GM18909 (cell line): ENCODE results near the gene HNRNPL.
A peak's percentile ranks its signal among the peaks of the same experiment; 100 is the strongest.
"Not testable (repeated sequence)": the region's sequence is repeated elsewhere in the genome, so short reads cannot be mapped to it uniquely, and the experiment has no call there.

Source experiments
- ATAC-seq: cut with Tn5 transposase; IDR thresholded peaks from one replicate; pipeline ENCODE4 v1.9.1; 2021; ENCODE audit warnings: mild to moderate bottlenecking; ENCODE audit not compliant: unreplicated experiment, poor library complexity

The HNRNPL gene

DNA sequence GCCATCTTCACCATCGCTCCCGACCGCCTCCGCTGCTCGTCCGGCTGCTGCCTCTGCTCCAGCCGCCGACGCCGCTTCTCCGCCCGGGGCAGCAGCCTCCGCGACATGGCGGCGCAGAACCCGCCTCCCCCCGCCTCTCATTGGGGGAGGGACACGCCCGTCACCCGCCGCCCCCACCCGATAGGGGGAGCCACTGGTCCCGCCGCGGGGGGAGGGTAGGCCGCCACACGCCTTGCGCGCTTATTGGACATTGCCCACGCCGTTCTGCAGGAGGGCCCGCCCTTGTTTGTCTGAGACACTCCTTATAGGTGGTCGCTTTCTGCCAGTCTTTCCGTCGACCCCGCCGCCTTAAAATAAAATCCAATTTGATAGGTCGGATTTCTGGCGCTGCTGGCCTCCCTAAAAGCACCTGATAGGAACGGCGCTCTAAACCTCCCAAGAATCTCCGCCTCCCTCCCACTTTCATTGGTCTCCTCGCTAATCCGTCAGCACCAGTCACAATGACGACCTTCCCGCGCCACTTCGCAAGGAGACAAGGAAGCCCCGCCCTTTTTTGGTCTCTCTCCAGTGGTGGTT lies at the start of gene HNRNPL:
HNRNPL (minus strand) TSS at position 127 of the 576 bp plus-strand sequence; CDS start at position 107, 20 bp downstream.
- peak; percentile 62 for ATAC-seq

DNA sequence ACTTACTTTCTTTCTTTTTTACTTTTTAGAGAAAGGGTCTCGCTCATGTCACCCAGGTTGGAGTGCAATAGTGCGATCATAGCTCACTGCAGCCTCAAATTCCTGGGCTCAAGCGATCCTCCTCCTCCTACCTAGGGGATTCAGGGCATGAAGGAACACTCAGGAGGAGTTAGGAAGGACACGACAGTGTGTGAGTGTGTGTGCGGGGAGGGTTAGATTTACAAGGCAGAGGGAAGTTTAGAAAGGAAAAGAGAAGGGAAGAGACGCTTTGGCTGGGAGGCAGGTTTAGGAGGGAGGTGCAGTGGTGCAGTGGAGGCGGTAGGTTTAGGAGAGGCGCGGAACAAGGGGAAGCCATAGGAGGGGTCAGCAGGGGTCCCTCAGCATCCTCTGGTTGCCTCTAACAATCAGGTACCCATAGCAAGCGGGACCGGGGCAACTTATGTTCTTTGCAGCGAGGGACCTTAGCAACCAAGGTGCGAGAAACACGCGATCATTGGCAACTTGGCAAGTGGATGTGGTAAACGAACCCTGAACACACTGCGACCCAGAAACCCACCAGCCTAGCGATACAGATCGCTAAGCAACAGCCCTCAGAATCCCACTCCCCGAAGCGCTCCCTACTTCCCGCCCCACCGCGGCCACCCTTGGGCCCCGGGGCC lies 49.1 kb upstream of the HNRNPL start:
- ATAC-seq, result no peak

DNA sequence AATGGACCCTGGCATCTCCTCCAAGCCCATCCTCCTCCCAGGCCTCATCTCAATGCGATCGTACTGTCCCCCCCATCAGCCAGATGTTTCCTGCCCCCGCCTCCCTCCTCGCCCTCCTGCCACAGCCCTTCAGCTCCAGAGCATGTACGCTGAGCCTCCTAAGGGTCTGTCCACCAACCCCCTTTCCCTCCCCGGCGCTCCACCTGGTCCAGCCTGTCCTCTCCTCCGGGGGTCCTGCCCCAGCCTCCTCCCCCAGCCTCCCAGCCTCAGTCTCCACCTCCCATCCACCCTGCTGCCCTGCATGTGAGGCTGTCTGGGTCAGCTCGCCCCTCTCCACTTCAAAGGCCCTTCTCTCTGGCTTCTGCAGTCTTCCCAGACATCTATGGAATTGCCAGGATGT lies 45.2 kb upstream of the HNRNPL start:
- no peak for ATAC-seq

DNA sequence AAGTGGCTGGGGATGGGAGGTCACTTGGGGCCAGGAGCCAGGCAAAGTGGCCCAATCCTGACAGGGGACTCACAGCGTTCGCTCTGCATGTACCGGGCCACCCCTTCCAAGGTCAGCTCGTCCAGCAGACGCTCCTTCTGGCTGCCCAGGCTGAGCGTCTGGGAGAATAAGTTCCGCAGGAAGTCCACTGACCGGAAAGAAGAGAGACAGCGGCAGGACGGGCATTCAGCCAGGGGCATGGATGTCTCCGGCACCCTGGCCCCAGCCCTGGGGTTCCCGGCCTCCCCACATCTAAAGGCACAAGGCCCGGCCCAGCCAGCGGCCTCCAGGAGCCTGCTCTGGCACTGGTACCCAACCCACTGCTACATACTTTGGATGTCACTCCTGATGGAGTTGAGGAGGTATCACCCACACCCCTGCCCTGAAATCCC lies 43.6 kb upstream of the HNRNPL start:
- no peak for ATAC-seq

DNA sequence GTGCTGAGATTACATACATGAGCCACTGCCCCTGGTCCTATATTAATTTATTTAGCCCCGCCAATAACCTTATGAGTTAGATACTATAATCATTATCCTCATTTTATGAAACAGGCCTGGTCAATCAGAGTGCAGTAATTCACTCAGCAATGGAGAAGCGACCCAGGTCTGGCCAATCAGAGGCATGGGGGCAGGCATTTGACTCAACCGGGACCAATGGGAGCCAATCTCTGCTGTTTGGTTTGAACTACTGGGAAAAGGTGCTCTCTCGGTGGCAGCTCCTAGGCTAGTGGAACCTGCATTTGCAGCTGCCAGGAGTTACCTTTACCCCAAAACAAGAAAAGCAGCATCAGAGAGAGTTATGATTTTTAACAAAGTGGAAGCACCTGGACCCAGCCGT lies 43.1 kb upstream of the HNRNPL start:
- no peak for ATAC-seq

DNA sequence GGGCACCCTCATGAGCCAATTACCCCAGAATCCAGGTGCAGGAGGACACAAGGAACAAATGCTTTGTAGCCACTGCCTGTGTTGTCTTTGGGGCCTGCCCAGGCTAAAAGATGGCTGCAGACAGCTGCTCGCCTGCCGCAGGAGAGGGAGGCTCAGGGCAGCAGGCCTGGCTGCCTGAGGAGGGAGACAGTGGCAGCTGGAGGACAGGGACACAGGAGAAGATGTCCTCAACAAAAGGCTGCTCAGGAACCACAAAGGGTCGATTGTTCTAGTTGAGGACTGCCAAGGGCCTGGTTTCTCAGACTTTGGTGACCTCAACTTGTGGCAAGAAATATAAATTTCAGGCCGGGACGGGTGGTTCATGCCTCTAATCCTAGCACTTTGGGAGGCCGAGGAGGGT lies 42.0 kb upstream of the HNRNPL start:
- ATAC-seq, result no peak

DNA sequence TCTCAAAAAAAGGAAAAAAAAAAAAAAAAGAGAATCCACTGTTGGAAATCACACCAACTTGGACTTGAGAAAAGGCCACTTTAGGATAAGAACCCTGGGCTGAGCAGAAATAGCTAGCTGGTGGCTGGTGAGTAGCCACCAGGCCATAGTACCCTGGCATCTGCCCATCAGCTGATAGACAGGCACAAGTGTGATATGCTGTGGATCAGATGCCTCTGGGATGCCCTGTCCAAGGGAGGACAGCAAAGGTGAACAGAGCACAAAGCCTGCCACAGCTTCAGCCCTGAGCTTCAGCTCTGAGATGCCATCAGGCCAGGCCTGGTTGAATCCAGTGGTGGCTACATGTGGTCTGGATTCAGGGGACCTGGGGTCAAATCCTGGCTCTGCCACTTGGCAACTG lies 40.9 kb upstream of the HNRNPL start:
- ATAC-seq, result no peak

DNA sequence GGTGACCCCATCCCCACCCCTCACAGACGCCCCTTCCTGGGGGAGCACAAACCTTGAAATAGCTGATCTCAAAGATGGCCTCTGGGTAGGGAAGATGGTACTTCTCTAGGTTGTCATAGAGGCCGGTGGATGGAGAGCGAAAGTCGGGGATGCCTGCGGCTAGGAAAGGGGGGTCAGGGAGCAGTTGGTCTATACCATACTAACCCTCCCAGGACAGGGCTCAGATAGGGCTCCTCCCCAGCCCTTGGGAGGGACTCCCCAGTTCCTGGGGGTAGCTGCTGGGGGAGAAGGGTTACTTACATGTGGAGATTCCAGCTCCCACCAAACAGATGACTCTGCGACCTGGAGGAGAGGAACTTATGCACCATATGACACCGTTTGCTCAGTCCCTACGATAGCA lies 40.0 kb upstream of the HNRNPL start:
- no peak for ATAC-seq

DNA sequence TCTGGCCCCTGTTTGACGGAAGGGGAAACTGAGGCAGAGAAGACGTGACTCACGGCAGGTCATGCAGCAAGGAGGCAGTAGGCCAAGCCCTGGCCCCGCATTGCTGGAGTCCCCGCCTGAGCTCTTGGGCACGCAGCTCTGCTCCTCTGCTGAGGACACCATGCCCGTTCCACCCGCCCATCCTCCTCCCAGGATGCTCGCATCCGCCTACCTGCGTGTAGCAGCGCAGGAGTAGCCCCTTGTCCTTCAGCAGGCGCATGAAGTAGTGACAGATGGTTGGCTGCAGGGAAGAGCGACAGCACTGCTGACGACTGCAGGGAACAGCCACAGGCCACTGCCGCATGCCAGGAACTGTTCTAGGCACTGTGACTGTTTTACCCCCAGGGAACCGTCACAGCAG lies 39.1 kb upstream of the HNRNPL start:
- no peak for ATAC-seq

DNA sequence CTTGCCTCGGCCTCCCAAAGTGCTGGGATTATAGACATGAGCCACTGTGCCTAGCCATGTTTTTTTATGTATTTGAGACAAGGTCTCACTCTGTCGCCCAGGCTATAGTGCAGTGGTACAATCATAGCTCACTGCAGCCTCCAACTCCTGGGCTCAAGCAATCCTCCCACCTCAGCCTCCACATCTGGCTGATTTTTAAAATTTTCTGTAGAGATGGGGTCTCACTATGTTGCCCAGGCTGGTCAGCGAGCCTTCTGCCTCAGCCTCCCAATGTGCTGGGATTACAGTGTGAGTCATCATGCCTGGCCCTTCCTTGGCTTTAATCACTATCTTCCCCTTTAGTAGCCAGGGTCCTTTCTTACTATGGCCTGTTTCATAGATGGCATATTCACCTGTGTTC lies 34.9 kb upstream of the HNRNPL start:
- not testable (repeated sequence) for ATAC-seq

DNA sequence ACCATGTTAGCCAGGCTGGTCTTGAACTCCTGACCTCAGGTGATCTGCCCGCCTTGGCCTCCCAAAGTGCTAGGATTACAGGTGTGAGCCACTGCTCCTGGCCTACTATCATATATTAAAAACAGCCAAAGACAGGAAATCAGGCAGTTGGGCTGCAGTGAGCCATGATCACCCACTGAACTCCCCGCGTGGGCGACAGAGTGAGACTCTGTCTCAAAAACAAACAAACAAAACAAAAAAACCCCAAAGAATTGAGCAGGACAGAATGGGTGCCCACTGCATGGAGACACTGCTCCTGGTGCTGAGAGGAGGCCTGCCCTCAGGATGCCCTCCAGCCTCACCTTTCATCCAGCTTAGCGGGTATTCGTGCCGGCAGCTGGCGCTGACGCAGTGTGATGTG lies 33.5 kb upstream of the HNRNPL start:
- no peak for ATAC-seq

DNA sequence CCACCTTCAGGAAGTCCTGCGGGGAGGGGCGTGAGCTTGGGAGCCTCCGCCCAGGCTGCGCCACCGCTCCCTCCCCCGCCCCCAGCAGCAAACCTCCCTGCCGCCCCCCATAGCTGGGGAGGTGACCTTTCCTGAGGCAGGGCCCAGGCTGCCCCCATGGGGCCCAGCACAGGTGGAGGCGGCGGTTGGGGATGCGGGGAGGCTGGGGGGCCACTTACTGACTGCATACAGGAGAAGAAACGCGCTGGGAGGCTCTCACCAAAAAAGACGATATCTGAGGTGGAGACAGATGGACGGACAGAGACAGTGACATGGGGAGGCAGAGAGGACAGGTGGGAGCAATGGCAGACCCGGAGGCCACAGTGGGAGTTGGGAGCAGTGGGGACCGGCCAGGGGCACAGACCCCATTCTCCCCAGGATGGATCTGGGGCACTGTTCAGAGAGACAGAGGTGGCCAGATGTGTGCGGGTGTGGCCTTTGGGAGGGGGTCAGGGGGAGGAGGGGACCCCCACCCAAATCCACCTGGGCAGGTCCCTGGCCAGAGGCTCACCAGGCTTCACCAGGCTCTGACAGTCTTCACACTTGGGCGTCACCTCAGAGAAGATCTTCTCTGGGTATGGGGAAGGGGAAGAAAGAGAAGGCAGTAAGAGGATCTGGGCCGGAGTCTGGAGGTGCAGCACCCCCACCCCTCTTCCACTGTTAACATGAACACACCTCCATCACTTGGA lies 31.3 kb upstream of the HNRNPL start:
- no peak for ATAC-seq

DNA sequence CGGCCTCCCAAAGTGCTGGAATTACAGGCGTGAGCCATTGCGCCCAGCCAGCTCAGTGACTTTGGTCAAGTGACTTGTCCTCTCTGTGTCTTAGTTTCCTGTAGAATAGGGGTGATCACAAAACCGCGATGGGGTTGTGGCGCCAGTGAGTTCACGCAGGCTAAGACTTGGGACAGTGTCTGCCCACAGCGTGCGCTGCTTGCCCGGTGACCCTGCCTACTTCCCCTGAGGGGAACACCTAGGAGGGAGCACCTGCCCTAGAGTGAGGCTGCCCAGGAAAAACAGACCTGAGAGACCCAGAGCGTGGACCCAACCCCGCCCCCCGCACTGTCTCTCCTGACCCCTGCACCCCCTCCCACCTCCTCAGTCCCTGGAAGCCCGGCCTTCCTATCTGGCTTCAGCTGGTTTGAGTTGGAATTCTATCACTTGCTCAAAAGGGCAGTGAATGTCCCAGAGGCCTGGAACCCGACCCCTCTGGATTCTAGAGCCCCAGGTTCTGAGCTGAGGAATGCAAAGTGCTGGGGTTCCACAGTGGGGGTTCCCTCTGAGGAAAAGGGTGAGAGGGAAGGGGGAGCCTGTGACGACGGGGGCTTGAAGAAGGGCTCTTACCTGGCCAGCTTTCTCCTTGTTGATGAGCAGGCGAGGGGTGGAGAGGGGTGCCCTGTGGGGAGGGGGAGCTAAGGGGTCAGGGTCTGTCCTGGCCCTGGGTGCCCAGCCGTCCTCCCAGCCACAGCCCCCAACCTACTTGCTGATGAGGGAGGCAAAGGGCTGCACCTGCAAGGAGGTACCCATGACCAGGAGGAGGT lies 30.5 kb upstream of the HNRNPL start:
- ATAC-seq, result no peak

DNA sequence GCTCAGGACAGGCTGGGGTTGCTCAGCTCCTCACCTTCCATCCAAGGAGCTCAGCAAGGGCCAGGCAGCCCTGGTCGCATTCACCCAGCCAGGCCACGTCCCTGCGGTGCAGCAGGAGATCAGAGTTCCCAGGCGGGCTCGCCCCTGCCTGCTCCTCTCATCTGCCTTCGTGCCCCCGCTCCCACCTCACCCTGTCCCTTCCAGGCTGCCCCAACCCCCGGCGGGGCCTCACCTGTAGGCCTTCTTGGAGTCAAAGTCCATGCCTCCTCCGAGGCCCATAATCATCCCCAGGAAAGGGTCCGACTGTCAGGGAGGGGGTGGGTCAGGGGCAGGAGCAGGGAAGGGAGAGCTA lies 29.6 kb upstream of the HNRNPL start:
- no peak for ATAC-seq

DNA sequence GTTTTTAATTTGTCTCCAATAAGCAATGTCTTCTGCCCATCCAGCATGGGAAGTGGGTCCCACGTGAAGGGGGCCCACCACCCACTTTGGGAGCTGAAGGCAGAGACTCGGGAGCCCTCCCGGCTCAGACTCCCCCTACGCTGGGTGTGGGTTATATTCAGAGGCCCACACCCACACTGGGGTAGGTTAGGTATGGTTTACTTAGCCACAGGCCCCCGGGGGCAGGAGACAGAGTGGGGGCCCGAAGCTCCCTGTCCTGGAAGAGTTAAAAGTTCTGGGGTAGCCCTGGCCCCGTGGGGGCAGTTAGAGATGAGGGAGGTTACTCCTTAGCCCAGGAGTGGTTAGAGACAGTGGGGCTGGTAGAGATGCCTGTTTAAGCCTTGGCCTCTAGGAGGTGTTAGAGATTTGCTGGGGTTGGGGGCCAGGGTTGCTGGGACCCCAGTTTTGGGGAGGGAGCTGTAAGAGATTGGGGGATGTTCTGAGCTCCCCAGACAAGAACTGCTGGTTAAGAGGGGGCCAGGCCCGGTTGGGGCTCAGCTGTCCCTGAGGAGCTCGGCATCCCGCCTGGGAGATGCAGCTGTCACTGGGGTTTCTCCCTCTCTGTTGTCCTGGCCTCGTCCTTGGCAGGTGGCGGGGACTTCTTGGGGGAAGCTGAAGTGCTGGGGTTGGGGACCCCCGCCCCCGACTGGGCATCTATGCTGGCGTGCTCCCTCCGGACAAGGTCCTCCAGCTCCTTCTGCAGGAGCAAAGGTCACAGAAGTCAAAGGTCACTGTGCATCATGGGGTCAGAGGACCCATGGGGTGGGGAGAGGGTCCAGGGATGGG lies 29.0 kb upstream of the HNRNPL start:
- ATAC-seq, result no peak

DNA sequence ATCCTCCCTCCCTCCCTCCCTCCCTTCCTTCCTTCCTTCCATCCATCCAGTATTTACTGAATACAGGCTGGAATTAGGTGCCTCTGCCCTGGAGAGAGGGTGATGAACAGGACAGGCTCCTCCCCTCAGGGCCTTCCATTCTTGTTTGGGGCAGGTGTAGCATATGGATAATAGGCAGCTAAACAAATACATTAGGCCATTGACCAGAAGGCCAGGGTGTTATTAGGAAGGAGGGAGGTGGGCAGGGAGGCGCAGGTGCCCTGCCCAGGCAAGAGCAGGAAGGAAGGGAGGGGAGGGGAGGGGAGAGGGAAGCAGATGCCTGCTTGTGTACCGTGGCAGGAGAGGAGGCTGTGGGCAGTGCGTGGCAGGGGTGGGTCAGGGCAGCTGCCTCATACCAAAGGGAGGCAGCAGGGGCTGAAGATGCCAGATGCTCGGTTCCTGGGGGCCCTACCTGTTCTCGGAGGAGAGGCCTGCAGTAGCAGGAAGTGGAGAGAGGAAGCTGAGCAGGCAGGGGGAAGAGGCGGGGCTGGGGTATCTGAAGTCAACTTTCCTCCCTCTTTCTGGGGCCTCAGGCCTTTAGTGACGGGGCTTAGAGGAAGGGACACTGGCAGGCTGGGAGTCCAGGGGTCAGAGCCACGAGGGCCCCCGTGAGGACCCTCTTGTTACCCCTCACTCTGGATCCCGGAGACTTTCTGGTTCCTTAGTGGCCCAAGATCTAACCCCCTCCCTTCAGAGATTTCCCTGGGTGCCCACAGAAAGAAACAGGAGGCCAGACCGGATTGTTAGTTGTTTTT lies 28.2 kb upstream of the HNRNPL start, which contains the start of gene RINL:
RINL (minus strand) TSS at position 495 of the 794 bp plus-strand sequence. CDS start 1,533 bp downstream, outside the sequence.
- no peak for ATAC-seq

DNA sequence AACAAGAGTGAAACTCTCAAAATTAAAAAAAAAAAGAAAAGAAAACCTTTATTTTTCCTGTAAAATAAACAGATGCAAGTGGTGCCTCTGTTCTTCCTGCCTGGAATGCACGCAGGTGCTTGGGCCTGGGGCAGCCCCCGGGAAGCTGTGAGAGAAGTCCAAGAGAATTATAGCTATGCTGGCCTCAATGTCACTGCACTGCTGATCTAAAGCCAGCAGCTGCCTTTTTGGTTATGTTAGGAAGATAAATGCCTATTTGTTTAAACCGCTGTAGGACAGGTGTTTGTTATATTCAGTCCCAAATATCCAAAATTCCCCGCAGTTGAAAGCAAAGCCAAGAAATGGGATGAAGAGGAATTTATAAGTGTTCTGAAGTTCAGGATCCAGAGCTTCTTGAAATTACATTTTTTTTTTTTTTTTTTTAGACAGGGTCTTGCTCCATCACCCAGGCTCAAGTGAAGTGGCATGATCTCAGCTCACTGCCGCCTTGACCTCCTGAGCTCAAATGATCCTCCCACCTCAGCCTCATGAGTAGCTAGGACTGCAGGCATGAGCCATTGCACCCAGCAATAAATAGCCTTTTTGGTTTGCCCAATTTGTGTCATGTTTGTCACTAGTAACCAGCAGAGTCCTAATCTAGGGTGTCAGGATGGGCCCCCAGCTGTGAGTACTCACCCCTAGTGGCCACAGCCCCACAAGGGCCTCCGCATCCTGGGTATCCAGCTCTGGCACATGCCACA lies 26.0 kb upstream of the HNRNPL start:
- no peak for ATAC-seq

DNA sequence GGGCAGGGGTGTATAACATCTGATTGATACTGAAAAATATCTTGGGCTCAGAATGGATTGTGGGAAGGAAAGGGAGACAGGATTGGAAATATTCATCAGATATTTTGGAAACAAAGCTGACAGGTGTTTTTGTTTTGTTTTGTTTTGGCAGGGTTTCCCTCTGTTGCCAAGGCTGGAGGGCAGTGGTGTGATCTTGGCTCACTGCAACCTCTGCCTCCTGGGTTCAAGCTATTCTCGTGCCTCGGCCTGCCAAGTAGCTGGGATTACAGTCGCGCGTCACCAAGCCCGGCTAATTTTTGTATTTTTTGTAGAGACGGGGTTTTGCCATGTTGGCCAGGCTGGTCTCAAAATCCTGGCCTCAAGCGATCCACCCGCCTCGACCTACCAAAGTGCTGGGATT lies 23.6 kb upstream of the HNRNPL start:
- ATAC-seq, result not testable (repeated sequence)

DNA sequence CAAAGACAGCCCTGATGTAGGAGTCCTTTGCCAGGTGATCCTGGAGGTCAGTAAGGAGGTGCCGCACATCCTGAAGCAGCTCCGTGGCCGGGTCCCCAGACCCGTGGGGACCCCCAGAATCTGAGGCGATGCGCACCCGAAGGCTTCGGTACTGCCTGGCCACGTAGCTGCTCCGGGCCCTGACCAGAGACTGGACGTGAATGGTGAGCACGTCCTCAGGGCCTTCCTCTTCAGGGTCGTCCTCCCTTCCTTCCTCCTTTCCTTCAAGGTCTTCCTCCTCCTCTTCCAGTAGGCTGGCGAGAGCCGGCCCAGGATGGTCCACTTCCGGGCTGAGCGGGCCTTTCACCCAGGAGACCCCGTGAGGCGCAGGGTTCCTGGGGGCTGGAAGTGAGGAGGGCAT lies 20.8 kb upstream of the HNRNPL start:
- ATAC-seq, result no peak
